SK-N-SH treated with all-trans-retinoic acid at 6 μM for 48 hours (cell line): ENCODE data around the gene GUK1.

Source experiments
- ESRRG ChIP-seq: fragments of 250-450 bp; sonication (Bioruptor Pico); IDR thresholded peaks from 2 replicates; pipeline ENCODE4 v1.6.1; 2021; ENCODE audit warnings: mild to moderate bottlenecking
- ISL1 ChIP-seq: fragments of 250-450 bp; sonication (Bioruptor Pico); IDR thresholded peaks from 2 replicates; pipeline ENCODE4 v2.1.2; 2022; ENCODE audit warnings: mild to moderate bottlenecking, moderate library complexity
- PPARA ChIP-seq: fragments of 250-450 bp; sonication (Bioruptor Pico); IDR thresholded peaks from 2 replicates; pipeline ENCODE4 v1.5.0; 2020; ENCODE audit warnings: mild to moderate bottlenecking, borderline replicate concordance
- TCF4 ChIP-seq: fragments of 250-450 bp; sonication (Bioruptor Pico); IDR thresholded peaks from 2 replicates; pipeline ENCODE4 v1.8.0; 2021; ENCODE audit warnings: mild to moderate bottlenecking, moderate library complexity, borderline replicate concordance
- ZC3H10 ChIP-seq: fragments of 250-450 bp; sonication (Bioruptor Pico); IDR thresholded peaks from 2 replicates; pipeline ENCODE4 v1.5.1; 2021; ENCODE audit warnings: mild to moderate bottlenecking, moderate library complexity
- ZFP3 ChIP-seq: fragments of 250-450 bp; sonication (Bioruptor Pico); IDR thresholded peaks from 2 replicates; pipeline ENCODE4 v1.5.0; 2020; ENCODE audit warnings: mild to moderate bottlenecking, moderate library complexity
- ZFP30 ChIP-seq: fragments of 450-650 bp; formaldehyde crosslinking; IDR thresholded peaks from 2 replicates; pipeline ENCODE4 v1.5.0; 2022; ENCODE audit warnings: mild to moderate bottlenecking, moderate library complexity
- ZNF565 ChIP-seq: fragments of 450-650 bp; formaldehyde crosslinking; conservative IDR thresholded peaks from 2 replicates; pipeline ENCODE4 v1.5.0; 2020; ENCODE audit warnings: low read depth, mild to moderate bottlenecking, moderate library complexity
- ZNF8 ChIP-seq: fragments of 450-650 bp; formaldehyde crosslinking; IDR thresholded peaks from 2 replicates; pipeline ENCODE4 v1.5.0; 2020; ENCODE audit warnings: mild to moderate bottlenecking, moderate library complexity

GRCh38 chr1:228176461-228177182, 36.5 kb downstream of the GUK1 start:
- TF ChIP-seq ZFP3 = no peak
- no peak for TF ChIP-seq ZNF8 (CRISPR knock-in tag)
- TF ChIP-seq ZFP30 = no peak
- TF ChIP-seq ESRRG (CRISPR knock-in tag) = no peak
- TF ChIP-seq ZC3H10 (CRISPR knock-in tag) = no peak
- TF ChIP-seq TCF4 (CRISPR knock-in tag) = no peak
- TF ChIP-seq PPARA = no peak
- TF ChIP-seq ZNF565 (CRISPR knock-in tag) = no peak
- no peak for TF ChIP-seq ISL1 (CRISPR knock-in tag)
